ENCODE results near the gene ANO10. TPM values are rescaled to one million over a fixed set of nuclear protein-coding genes. Genes with fewer than 3 reads are reported as not detected.

ANO10 gene
- total RNA-seq, 1 donor from 2014 or later: 32.0 TPM

DNA sequence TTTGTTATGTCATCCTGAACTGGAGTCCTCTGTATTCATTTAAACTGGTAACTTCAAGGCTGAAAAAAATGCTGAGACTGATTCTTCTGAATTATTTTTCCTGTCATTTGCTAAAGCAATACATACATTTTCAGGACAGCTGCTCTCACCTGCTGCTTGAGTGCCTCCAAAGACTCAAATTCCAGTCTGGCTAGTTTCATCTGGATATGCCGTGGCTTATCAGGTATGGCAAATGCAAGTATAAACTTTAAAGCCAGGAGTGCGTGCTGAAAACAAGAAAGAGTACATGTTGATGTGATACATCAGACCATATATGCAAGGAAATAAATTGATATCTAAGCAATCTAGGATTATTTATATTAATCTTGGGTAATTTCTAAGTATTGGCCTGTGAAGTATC is 189.3 kb downstream of the ANO10 start:
- no peak for TF ChIP-seq CTCF (conservative IDR thresholded peaks at IDR 0.05)
- no peak overlapping the region for H3K4me3 Mint-ChIP-seq
- H3K36me3 Mint-ChIP-seq (ENCODE audit: low read depth): peaks cover 9% of the 10 kb centered on the region
- H3K27me3 Mint-ChIP-seq (ENCODE audit: low read depth): no peaks in the 10 kb centered on the region
- H3K4me1 Mint-ChIP-seq: no peaks in the 10 kb centered on the region
- H3K9me3 Mint-ChIP-seq: no peaks in the 10 kb centered on the region
- no peak for DNase-seq (ENCODE audit: low read depth, low spot score)
- no peak overlapping the region for H3K27ac Mint-ChIP-seq (ENCODE audit: unreplicated experiment)

- H3K27ac Mint-ChIP-seq (ENCODE audit: unreplicated experiment): no peak overlapping the region
- no peak for DNase-seq (ENCODE audit: low read depth, low spot score)
These were observed 195.4 kb downstream of the ANO10 start for GRCh38 chr3:43426388-43426787.

DNA sequence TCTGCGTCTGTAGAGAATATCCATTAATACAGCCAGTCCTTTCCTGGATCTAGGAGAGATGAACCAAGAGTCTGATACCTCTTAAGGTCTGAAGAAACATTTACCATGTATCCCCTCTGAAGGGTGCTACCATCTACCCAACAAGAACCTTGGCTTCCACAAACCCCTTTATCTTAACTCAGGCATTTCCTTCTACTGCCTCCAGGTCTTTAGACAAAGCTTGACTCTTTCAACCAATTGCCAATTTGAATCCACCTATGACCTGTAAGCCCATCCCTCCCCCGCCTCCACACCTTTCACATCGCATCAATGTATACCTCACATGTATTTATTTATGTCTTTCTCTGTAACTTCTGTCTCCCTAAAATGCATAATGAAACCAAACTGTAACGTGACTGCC is 196.0 kb downstream of the ANO10 start:
- peaks cover 12% of the 10 kb centered on the region for H3K36me3 Mint-ChIP-seq (ENCODE audit: low read depth)
- no peak overlapping the region for H3K4me3 Mint-ChIP-seq

More at GRCh38 chr3:43426388-43426787, 195.4 kb downstream of the ANO10 start:
- no peak for TF ChIP-seq CTCF (conservative IDR thresholded peaks at IDR 0.05)
- Mint-ChIP-seq H3K9me3 (peaks cover 6% of the 10 kb centered on the region), H3K4me1 (no peaks in the 10 kb centered on the region), H3K4me3 (no peak overlapping the region), H3K27me3 (ENCODE audit: low read depth) (no peaks in the 10 kb centered on the region), H3K36me3 (ENCODE audit: low read depth) (peaks cover 14% of the 10 kb centered on the region)

DNA sequence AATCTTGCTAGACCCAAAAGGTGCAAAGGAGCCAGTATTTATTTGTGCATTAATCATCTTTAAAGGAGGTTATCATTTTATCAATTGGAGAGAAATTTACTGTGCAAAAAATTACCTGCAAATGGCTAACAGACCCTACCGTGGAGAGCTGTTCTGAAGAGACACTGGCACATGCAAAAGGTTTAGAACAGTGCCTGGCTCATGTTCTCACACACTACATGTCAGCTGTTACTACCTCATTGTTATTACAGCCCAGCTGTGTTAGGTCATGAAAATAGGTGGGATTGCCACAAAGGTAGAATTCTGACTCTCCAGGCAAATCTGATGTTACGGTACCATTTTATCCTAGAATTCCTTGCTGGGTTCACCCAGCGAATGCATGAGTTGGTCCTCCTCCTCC is 198.2 kb downstream of the ANO10 start:
- Mint-ChIP-seq H3K27me3 (ENCODE audit: low read depth) (no peaks in the 10 kb centered on the region), H3K4me1 (no peaks in the 10 kb centered on the region), H3K4me3 (no peak overlapping the region)

More for the DNA sequence above, 196.0 kb downstream of the ANO10 start:
- H3K9me3 Mint-ChIP-seq: peaks cover 6% of the 10 kb centered on the region
- no peak for DNase-seq (ENCODE audit: low read depth, low spot score)
- TF ChIP-seq CTCF (conservative IDR thresholded peaks at IDR 0.05): no peak
- no peak overlapping the region for H3K27ac Mint-ChIP-seq (ENCODE audit: unreplicated experiment)
- H3K4me1 Mint-ChIP-seq: no peaks in the 10 kb centered on the region
- H3K27me3 Mint-ChIP-seq (ENCODE audit: low read depth): no peaks in the 10 kb centered on the region

GRCh38 chr3:43423142-43423541 is 198.7 kb downstream of the ANO10 start:
- Mint-ChIP-seq H3K4me3 (no peak overlapping the region), H3K36me3 (ENCODE audit: low read depth) (peaks cover 15% of the 10 kb centered on the region), H3K4me1 (no peaks in the 10 kb centered on the region), H3K27me3 (ENCODE audit: low read depth) (no peaks in the 10 kb centered on the region), H3K9me3 (peaks cover 6% of the 10 kb centered on the region), H3K27ac (ENCODE audit: unreplicated experiment) (no peak overlapping the region)
- TF ChIP-seq CTCF (conservative IDR thresholded peaks at IDR 0.05): no peak
- DNase-seq (ENCODE audit: low read depth, low spot score): no peak

More for the DNA sequence above, 198.2 kb downstream of the ANO10 start:
- Mint-ChIP-seq H3K9me3 (peaks cover 6% of the 10 kb centered on the region), H3K36me3 (ENCODE audit: low read depth) (peaks cover 15% of the 10 kb centered on the region), H3K27ac (ENCODE audit: unreplicated experiment) (no peak overlapping the region)
- TF ChIP-seq CTCF (conservative IDR thresholded peaks at IDR 0.05): no peak
- DNase-seq (ENCODE audit: low read depth, low spot score): no peak
